IMR-90 (cell line): ENCODE data around the gene CDK14. TPM values are rescaled to one million over a fixed set of nuclear protein-coding genes. Genes with fewer than 3 reads are reported as not detected.

ENCODE experiments used
- ATAC-seq: fragments of 200-7000 bp; cut with Tn5 transposase; 2 replicates; pipeline ENCODE4 v1.9.1; 2020; ENCODE audit warnings: low read depth, mild to moderate bottlenecking, moderate library complexity
- BruUV-seq: library from RNA; stranded (reverse); fragments of 400-500 nt; replicated peaks from 2 replicates; lab custom pipeline; 2021; lab: Mats Ljungman, UMichigan
- CTCF ChIA-PET: fragments of 300-600 bp; formaldehyde crosslinking; extraction: SDS; loops from one replicate; lab custom pipeline; 2021; ENCODE audit warnings: antibody characterized with exemption; lab: Yijun Ruan, JAX
- POLR2A ChIA-PET: fragments of 300-600 bp; sonication (Branson Sonifier 250); formaldehyde crosslinking; loops from one replicate; lab custom pipeline; 2022; ENCODE audit warnings: antibody characterized with exemption; ENCODE audit not compliant: unreplicated experiment; lab: Charles Lee
- DNase-seq: peaks from one replicate; pipeline ENCODE4 v3.0.0; 2013
- H2AFZ ChIP-seq: replicated peaks from 2 replicates; pipeline ENCODE3; 2013; ENCODE audit warnings: low read length, mild to moderate bottlenecking; ENCODE audit not compliant: poor library complexity
- H2AK5ac ChIP-seq: 2 replicates; pipeline ENCODE4 v1.6.1; 2013; ENCODE audit warnings: low read depth, low read length, inconsistent platforms
- H2AK9ac ChIP-seq: replicated peaks from 2 replicates; pipeline ENCODE3; 2013; ENCODE audit warnings: mild to moderate bottlenecking, low read depth, low read length, moderate library complexity; ENCODE audit not compliant: poor library complexity
- H2BK120ac ChIP-seq: 2 replicates; pipeline ENCODE4 v1.6.1; 2013; ENCODE audit warnings: low read depth, low read length, inconsistent platforms
- H2BK15ac ChIP-seq: 3 replicates; pipeline ENCODE4 v1.6.1; 2013; ENCODE audit warnings: low read depth, low read length, inconsistent platforms
- H2BK20ac ChIP-seq: 2 replicates; pipeline ENCODE4 v1.6.1; 2013; ENCODE audit warnings: low read depth, mild to moderate bottlenecking, inconsistent platforms, low read length, moderate library complexity
- H2BK5ac ChIP-seq: 2 replicates; pipeline ENCODE4 v1.6.1; 2013; ENCODE audit warnings: mild to moderate bottlenecking, low read depth, low read length, inconsistent platforms; ENCODE audit not compliant: poor library complexity, severe bottlenecking
- H3K14ac ChIP-seq: replicated peaks from 2 replicates; pipeline ENCODE4 v1.6.1; 2013; ENCODE audit warnings: low read depth, low read length, inconsistent platforms
- H3K18ac ChIP-seq: 2 replicates; pipeline ENCODE4 v1.6.1; 2013; ENCODE audit warnings: low read depth, low read length, control low read depth
- H3K23ac ChIP-seq: 2 replicates; pipeline ENCODE4 v1.6.1; 2013; ENCODE audit warnings: low read depth, low read length, inconsistent platforms
- H3K27ac ChIP-seq: 2 replicates; pipeline ENCODE4 v1.5.1; 2013; ENCODE audit warnings: mild to moderate bottlenecking, control low read depth, low read length; ENCODE audit not compliant: insufficient read depth
- H3K27me3 ChIP-seq: 2 replicates; pipeline ENCODE4 v1.6.1; 2013; ENCODE audit warnings: low read length; ENCODE audit not compliant: control insufficient read depth, insufficient read depth
- H3K36me3 ChIP-seq: 2 replicates; pipeline ENCODE4 v1.6.1; 2013; ENCODE audit warnings: low read length, mixed read lengths; ENCODE audit not compliant: control insufficient read depth, insufficient read depth
- H3K4ac ChIP-seq: 2 replicates; pipeline ENCODE4 v1.6.1; 2013; ENCODE audit warnings: low read depth, low read length, inconsistent platforms
- H3K4me1 ChIP-seq: 2 replicates; pipeline ENCODE4 v1.6.1; 2013; ENCODE audit warnings: low read length, mixed read lengths; ENCODE audit not compliant: control insufficient read depth, insufficient read depth
- H3K4me2 ChIP-seq: 2 replicates; pipeline ENCODE4 v1.6.1; 2013; ENCODE audit warnings: low read depth, mild to moderate bottlenecking, control low read depth, low read length, moderate library complexity
- H3K4me3 ChIP-seq: 2 replicates; pipeline ENCODE4 v1.5.1; 2013; ENCODE audit warnings: low read depth, mild to moderate bottlenecking, control low read depth, low read length, moderate library complexity; ENCODE audit not compliant: insufficient read depth
- H3K56ac ChIP-seq: 2 replicates; pipeline ENCODE4 v1.6.1; 2013; ENCODE audit warnings: low read length, inconsistent platforms; ENCODE audit not compliant: insufficient read depth; ENCODE audit errors: extremely low read depth
- H3K79me1 ChIP-seq, 2 experiments: 2 replicates each; pipeline ENCODE4 v1.6.1; 2013; ENCODE audit warnings: low read length in 2 of 2, inconsistent platforms in 1 of 2, low read depth in 1 of 2
- H3K9ac ChIP-seq: 2 replicates; pipeline ENCODE4 v1.6.1; 2013; ENCODE audit warnings: low read depth, low read length, control low read depth
- H3K9me1 ChIP-seq: 2 replicates; pipeline ENCODE4 v1.6.1; 2013; ENCODE audit warnings: low read length, inconsistent platforms; ENCODE audit not compliant: insufficient read depth
- H3K9me3 ChIP-seq: 2 replicates; pipeline ENCODE4 v1.6.1; 2013; ENCODE audit warnings: low read length; ENCODE audit not compliant: control insufficient read depth, insufficient read depth
- H4K20me1 ChIP-seq: 2 replicates; pipeline ENCODE4 v1.6.1; 2013; ENCODE audit warnings: low read length, inconsistent platforms; ENCODE audit not compliant: insufficient read depth
- H4K5ac ChIP-seq: 2 replicates; pipeline ENCODE4 v1.6.1; 2013; ENCODE audit warnings: mild to moderate bottlenecking, low read depth, low read length, control low read depth
- H4K8ac ChIP-seq, 2 experiments: 2 replicates each; pipeline ENCODE4 v1.6.1; 2013; ENCODE audit warnings: low read depth in 2 of 2, low read length in 2 of 2, control low read depth in 1 of 2, inconsistent platforms in 1 of 2
- H4K91ac ChIP-seq: 2 replicates; pipeline ENCODE4 v1.6.1; 2013; ENCODE audit warnings: low read depth, low read length, inconsistent platforms; ENCODE audit not compliant: insufficient read depth
- CHD1 ChIP-seq: IDR thresholded peaks from 2 replicates; pipeline ENCODE4 v1.6.1; 2012; ENCODE audit warnings: low read depth, low read length, improper control_type of control experiment
- FOS ChIP-seq: fragments of 150-350 bp; IDR thresholded peaks from 2 replicates; pipeline ENCODE4 v1.6.1; 2016; ENCODE audit warnings: low read depth, low read length
- MAFK ChIP-seq: IDR thresholded peaks from 2 replicates; pipeline ENCODE4 v1.6.1; 2012; ENCODE audit warnings: low read depth, low read length, improper control_type of control experiment
- MAZ ChIP-seq: IDR thresholded peaks from 2 replicates; pipeline ENCODE4 v1.6.1; 2012; ENCODE audit warnings: low read depth, mild to moderate bottlenecking, low read length, improper control_type of control experiment, moderate library complexity, borderline replicate concordance
- RFX5 ChIP-seq: IDR thresholded peaks from 2 replicates; pipeline ENCODE4 v1.8.0; 2012; ENCODE audit warnings: low read depth, mild to moderate bottlenecking, low read length, moderate library complexity
- WGBS, 2 experiments: methylation state at CpG; one replicate each; pipeline versions ENCODE4 v1.1.5 to v1.1.7; 2013; ENCODE audit warnings: missing lambda C conversion rate in 2 of 2; ENCODE audit not compliant: insufficient read length in 1 of 2; ENCODE audit errors: extremely low coverage in 2 of 2; 5-methylcytosine and 5-hydroxymethylcytosine counted together
- dilution Hi-C: fragments of 300-500 bp; cut with HindIII; formaldehyde crosslinking; loops from one replicate; pipeline ENCODE4 v1.14.3; 2018; ENCODE audit warnings: low sequenced_read_pairs; ENCODE audit not compliant: unreplicated experiment
- in situ Hi-C: fragments of 300-500 bp; cut with MboI; formaldehyde crosslinking; loops from 3 replicates; pipeline ENCODE4 v1.14.3; 2019; ENCODE audit warnings: low sequenced_read_pairs, inconsistent platforms, mixed read lengths
- intact Hi-C: fragments of 100-400 bp; cut with micrococcal nuclease; formaldehyde crosslinking; loops from 2 replicates; pipeline ENCODE4 v1.10.0; 2022
- polyA plus RNA-seq, 3 experiments: library from polyadenylated mRNA; depleted of rRNA; stranded (reverse); fragments of >200 nt; gene quantifications; 2 replicates each; pipeline ENCODE4 v1.2.3, GENCODE V29; 2012; ENCODE audit warnings: low replicate concordance in 1 of 3
- total RNA-seq: library from RNA; depleted of rRNA; stranded (reverse); fragments of >200 nt; gene quantifications from 2 replicates; pipeline ENCODE4 v1.2.3, GENCODE V29; 2012

The CDK14 gene
- total and polyA plus RNA-seq, 2 of the 4 experiments (the other 2 are of a cell fraction): 10.1 to 29.6 TPM

DNA sequence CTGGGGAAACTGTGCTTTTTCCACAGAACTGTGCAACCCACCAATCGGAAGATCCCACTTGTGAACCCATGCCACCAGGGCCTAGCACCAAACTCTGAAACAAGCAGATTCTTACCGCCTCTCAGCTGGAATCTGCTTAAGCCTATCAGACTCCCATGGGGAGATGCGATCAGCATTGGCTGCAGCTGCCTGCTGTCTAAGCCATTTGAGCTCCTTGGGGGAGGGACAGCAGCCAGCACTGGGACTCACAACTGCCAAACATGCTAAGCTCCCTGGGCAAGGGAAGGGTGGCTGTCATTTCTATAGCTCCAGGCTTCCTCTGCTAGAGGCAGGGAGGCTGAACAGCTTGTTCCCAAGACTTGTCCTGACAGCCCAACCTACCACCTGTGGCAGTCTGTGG is 283.8 kb downstream of the CDK14 start:
- Histone ChIP-seq H4K5ac (no peak overlapping the region), H2AK5ac (no peak overlapping the region), H3K27me3 (no peaks in the 10 kb centered on the region), H2AK9ac (no peak overlapping the region), H2BK20ac (no peak overlapping the region), H3K9ac (no peak overlapping the region), H3K4me1 (no peaks in the 10 kb centered on the region), H2AFZ (no peak overlapping the region), H3K18ac (no peak overlapping the region), H2BK15ac (no peak overlapping the region), H3K23ac (no peak overlapping the region), H3K4me2 (no peak overlapping the region), H2BK120ac (no peak overlapping the region), H3K27ac (no peak overlapping the region), H4K20me1 (no peaks in the 10 kb centered on the region), H3K56ac (no peak overlapping the region), H3K14ac (no peak overlapping the region), H3K9me1 (no peaks in the 10 kb centered on the region), H4K8ac (no peak overlapping the region), H3K4ac (no peak overlapping the region), H2BK5ac (no peak overlapping the region), H3K36me3 (no peaks in the 10 kb centered on the region), H3K79me1 (no peaks in the 10 kb centered on the region; a peak in 2 of 4 replicates), H3K9me3 (no peaks in the 10 kb centered on the region), H4K91ac (no peak overlapping the region), H3K4me3 (no peak overlapping the region)
- TF ChIP-seq CHD1: no peak
- TF ChIP-seq MAFK: no peak
- TF ChIP-seq RFX5: no peak
- TF ChIP-seq FOS: no peak
- TF ChIP-seq MAZ: no peak
- ChIA-PET CTCF (no interaction called here), POLR2A (no interaction called here)
- no CpG with 5 or more reads among the region's 3 CpGs for WGBS, 2 experiments
- dilution Hi-C loops (no loop called here), in situ Hi-C loops (no loop called here), intact Hi-C loops (loop anchor here (5.0 kb wide), 1 partner anchor 37 kb away; no protein-coding TSS in a partner anchor)
- no peak for ATAC-seq
- no TSS peak for BruUV-seq
- no peak for DNase-seq
